ENCODE data around the gene RNF2. TPM values are rescaled to one million over a fixed set of nuclear protein-coding genes. Genes with fewer than 3 reads are reported as not detected.

RNF2 gene
- total RNA-seq (2022; extraction: Qiagen RNA extraction; ENCODE audit: low read depth) = 17.7 to 23.1 TPM (median 19.6 TPM) in 5 replicates

DNA sequence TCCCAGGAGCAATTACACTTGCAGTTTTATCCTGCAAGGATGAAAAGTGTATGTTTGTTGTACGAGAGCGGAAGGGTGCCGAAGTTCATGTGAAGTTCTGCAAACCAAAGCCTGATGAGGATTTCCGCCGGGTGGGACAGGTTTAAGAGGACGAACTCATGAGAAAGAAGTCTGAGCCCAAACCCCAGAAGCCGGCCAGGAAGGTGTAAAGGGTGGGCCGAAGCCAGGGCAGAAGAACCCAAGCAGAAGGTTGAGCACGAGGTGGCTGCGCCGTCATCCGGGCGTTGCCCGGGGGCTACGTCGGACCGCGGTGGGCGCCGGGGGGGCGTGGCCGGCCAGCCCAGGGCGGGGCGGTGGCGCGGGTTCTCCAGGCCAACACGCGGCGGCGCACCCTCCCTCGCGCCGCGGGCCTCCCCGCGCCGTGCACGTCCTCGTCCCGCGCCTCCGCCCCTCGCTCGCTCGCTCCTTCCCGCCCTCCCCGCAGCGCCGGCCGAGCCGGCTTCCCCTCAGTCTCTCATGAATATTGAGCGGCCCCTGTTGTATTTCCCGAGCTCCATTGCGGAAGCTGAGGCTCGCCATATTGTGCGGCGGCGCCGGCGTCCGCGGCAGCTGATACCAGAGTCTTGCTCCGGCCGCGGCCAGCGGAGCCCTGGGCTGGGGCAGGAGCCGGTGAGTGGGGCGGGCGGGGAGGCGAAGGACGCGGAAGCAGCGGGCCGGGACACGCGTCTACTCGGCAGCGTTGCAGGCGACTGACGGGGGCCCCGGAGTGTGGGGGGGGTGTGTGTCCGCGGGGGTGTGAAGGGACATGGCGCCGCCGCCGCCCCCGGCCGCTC is at the start of gene RNF2:
RNF2 (plus strand) TSS at position 578 of the 833 bp plus-strand sequence. CDS start 41,996 bp downstream, outside the sequence.

Other genes with a start within 250 kb of the RNF2 start
- 0.68 to 1.6 TPM (median 1.0 TPM) in 5 replicates for gene NIBAN1, start 71.0 kb upstream of the RNF2 start, total RNA-seq (2022; extraction: Qiagen RNA extraction; ENCODE audit: low read depth)
- 9.1 to 16.3 TPM (median 13.8 TPM) in 5 replicates for gene TRMT1L, start 111.4 kb downstream of the RNF2 start, total RNA-seq (2022; extraction: Qiagen RNA extraction; ENCODE audit: low read depth)
- 0.66 to 1.3 TPM (median 1.2 TPM) in 5 replicates for gene SWT1, start 111.6 kb downstream of the RNF2 start, total RNA-seq (2022; extraction: Qiagen RNA extraction; ENCODE audit: low read depth)